Measurements from ENCODE around the gene C3orf70.

Gene C3orf70

GRCh38 chr3:185063431-185063830, 89.4 kb downstream of the C3orf70 start:
- in situ Hi-C loops (cut with MboI; ENCODE audit: low sequenced_read_pairs, unreplicated experiment), result no loop called here
- DNase-seq (ENCODE audit: low spot score), result no peak
- no peak for TF ChIP-seq CTCF (IDR thresholded peaks at IDR 0.05; ENCODE audit: borderline replicate concordance, control extremely low read depth, extremely low read depth, insufficient read depth, missing control alignments)

- no peak for TF ChIP-seq CTCF (IDR thresholded peaks at IDR 0.05; ENCODE audit: borderline replicate concordance, control extremely low read depth, extremely low read depth, insufficient read depth, missing control alignments)
- DNase-seq (ENCODE audit: low spot score), result no peak
These were observed 90.7 kb downstream of the C3orf70 start for GRCh38 chr3:185062191-185062590.

GRCh38 chr3:185060655-185061054, 92.2 kb downstream of the C3orf70 start:
- no peak for TF ChIP-seq CTCF (IDR thresholded peaks at IDR 0.05; ENCODE audit: borderline replicate concordance, control extremely low read depth, extremely low read depth, insufficient read depth, missing control alignments)
- in situ Hi-C loops (cut with MboI; ENCODE audit: low sequenced_read_pairs, unreplicated experiment), result no loop called here
- DNase-seq (ENCODE audit: low spot score), result no peak

More at GRCh38 chr3:185062191-185062590, 90.7 kb downstream of the C3orf70 start:
- in situ Hi-C loops (cut with MboI; ENCODE audit: low sequenced_read_pairs, unreplicated experiment), result no loop called here

DNA sequence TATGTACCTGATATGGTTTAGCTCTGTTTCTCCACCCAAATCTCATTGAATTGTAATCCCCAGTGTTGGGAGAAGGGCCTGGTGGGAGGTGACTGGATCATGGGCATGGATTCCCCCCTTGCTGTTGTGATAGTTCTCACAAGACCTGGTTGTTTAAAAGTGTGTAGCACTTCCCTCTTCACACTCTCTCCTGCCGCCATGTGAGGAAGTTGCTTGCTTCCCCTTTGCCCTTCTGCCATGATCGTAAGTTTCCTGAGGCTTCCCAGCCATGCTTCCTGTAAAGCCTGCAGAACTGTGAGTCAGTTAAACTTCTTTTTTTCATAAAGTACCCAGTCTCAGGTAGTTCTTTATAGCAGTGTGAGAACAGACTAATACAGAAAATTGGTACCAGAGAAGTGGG, 93.1 kb downstream of the C3orf70 start:
- TF ChIP-seq CTCF (IDR thresholded peaks at IDR 0.05; ENCODE audit: borderline replicate concordance, control extremely low read depth, extremely low read depth, insufficient read depth, missing control alignments), result no peak
- in situ Hi-C loops (cut with MboI; ENCODE audit: low sequenced_read_pairs, unreplicated experiment), result no loop called here
- no peak for DNase-seq (ENCODE audit: low spot score)

DNA sequence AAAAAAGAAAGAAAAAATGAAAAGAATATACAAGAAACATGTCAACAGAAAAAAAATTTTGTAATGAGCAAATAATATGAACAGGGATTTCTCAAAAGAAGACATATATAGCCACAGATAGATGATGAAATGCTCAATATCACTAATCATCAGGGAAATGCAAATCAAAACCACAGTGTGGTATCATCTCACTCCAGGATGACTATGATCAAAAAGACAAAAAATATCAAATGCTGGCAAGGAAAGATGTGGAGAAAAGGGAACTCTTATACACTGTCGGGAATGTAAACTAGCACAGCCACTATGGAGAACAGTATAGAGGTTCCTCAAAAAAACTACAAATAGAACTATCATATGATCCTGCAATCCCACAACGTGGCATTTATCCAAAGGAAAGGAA, 94.1 kb downstream of the C3orf70 start:
- in situ Hi-C loops (cut with MboI; ENCODE audit: low sequenced_read_pairs, unreplicated experiment), result no loop called here

GRCh38 chr3:185057829-185058228, 95.0 kb downstream of the C3orf70 start:
- no peak for DNase-seq (ENCODE audit: low spot score)
- no peak for TF ChIP-seq CTCF (IDR thresholded peaks at IDR 0.05; ENCODE audit: borderline replicate concordance, control extremely low read depth, extremely low read depth, insufficient read depth, missing control alignments)
- in situ Hi-C loops (cut with MboI; ENCODE audit: low sequenced_read_pairs, unreplicated experiment), result no loop called here

More for the DNA sequence above, 94.1 kb downstream of the C3orf70 start:
- TF ChIP-seq CTCF (IDR thresholded peaks at IDR 0.05; ENCODE audit: borderline replicate concordance, control extremely low read depth, extremely low read depth, insufficient read depth, missing control alignments), result no peak
- no peak for DNase-seq (ENCODE audit: low spot score)

GRCh38 chr3:185056908-185057307, 96.0 kb downstream of the C3orf70 start:
- in situ Hi-C loops (cut with MboI; ENCODE audit: low sequenced_read_pairs, unreplicated experiment), result no loop called here
- no peak for DNase-seq (ENCODE audit: low spot score)
- no peak for TF ChIP-seq CTCF (IDR thresholded peaks at IDR 0.05; ENCODE audit: borderline replicate concordance, control extremely low read depth, extremely low read depth, insufficient read depth, missing control alignments)

Data from GM13976 (cell line).